Measurements from ENCODE around the gene RGS13.

Gene RGS13

DNA sequence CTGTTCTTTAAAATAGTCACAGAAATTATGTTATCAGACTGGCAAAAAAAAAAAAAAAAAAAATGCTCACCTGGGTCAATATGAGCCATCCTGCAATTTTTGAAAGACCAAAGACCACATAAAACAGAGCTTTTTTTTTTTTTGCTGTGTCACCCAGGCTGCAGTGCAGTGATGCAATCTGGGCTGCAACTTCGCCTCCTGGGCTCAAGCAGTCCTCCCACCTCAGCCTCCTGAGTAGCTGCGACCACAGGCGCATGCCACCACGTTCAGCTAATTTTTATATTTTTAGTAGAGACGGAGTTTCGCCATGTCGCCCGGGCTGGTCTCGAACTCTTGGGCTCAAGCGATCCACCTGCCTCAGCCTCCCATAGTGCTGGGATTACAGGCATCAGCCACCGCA lies 62.8 kb downstream of the RGS13 start:
- no peak for TF ChIP-seq RAD21 (IDR thresholded peaks at IDR 0.05; ENCODE audit: low read depth)
- no peak for TF ChIP-seq TAF1 (IDR thresholded peaks at IDR 0.05; ENCODE audit: low read depth)
- TF ChIP-seq USF1 (IDR thresholded peaks at IDR 0.05): no peak
- TF ChIP-seq TEAD4 (IDR thresholded peaks at IDR 0.05): no peak

DNA sequence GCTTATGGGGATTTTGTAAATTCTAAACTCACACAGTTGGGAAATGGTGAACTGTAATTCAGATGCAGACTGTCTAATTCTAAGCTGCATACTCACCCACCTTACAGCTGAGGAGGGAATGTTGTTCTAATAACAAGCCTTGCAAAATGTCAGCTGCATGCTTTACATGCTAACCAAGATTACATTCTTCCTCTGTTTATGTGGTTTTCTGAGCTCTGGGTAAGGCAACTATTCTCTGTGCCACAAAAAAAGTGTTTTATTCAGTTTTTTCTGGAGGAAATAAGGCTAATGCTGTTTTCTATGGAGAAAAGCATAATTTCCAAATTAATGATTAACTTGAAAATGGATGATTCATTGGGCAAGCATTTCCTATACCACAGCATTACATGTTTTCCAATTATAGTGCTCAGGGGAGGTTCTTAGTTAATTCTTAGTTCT lies 64.9 kb downstream of the RGS13 start:
- TF ChIP-seq NFIC (IDR thresholded peaks at IDR 0.05): no peak
- TF ChIP-seq YY1 (IDR thresholded peaks at IDR 0.05; ENCODE audit: low read depth): no peak
- no peak for TF ChIP-seq ZBTB7A (IDR thresholded peaks at IDR 0.05; ENCODE audit: low read depth)

DNA sequence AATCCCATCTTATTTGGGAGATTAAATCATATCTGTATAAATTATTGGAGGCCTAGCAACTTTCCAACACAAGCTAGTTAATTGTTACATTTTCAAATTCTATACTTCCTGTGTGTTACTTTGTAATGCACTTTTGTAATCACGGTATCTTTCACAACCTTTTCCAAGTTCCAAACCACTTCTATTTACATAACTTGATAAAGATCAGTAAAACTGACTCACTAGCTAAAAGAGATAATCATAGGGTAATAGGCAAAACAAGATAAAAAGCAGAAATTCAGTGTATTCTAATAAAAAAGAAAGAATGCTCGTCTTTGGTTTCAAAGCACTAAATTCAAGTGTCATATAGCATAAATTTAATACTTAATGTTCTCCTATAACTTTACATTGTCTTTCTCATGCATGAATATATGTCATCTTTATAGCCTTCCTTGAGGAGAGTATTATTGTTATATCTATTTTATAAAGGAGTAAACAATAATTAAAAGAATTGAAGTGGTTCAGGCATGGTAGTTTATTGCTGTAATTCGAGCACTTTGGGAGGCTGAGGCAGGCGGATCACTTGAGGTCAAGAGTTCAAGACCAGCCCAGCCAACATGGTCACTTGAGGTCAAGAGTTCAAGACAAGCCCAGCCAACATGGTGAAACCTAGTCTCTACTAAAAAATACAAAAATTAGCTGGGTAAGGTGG lies 66.4 kb downstream of the RGS13 start:
- no peak for TF ChIP-seq CEBPB (IDR thresholded peaks at IDR 0.05)
- TF ChIP-seq ZBTB7A (IDR thresholded peaks at IDR 0.05; ENCODE audit: low read depth): no peak
- TF ChIP-seq TCF12 (IDR thresholded peaks at IDR 0.05; ENCODE audit: low read depth): no peak
- no peak for TF ChIP-seq YY1 (IDR thresholded peaks at IDR 0.05; ENCODE audit: low read depth)
- no peak for TF ChIP-seq NFIC (IDR thresholded peaks at IDR 0.05)
- no peak for TF ChIP-seq EGR1 (IDR thresholded peaks at IDR 0.05)
- TF ChIP-seq TEAD4 (IDR thresholded peaks at IDR 0.05): no peak
- TF ChIP-seq RAD21 (IDR thresholded peaks at IDR 0.05; ENCODE audit: low read depth): no peak
- no peak for TF ChIP-seq CREB1 (IDR thresholded peaks at IDR 0.05; ENCODE audit: low read depth)
- TF ChIP-seq REST (IDR thresholded peaks at IDR 0.05; ENCODE audit: low read depth): no peak
- no peak for TF ChIP-seq USF1 (IDR thresholded peaks at IDR 0.05)
- TF ChIP-seq FOXM1 (IDR thresholded peaks at IDR 0.05; ENCODE audit: borderline replicate concordance, low read depth): no peak
- no peak for TF ChIP-seq MAX (IDR thresholded peaks at IDR 0.05)
- TF ChIP-seq TAF1 (IDR thresholded peaks at IDR 0.05; ENCODE audit: low read depth): no peak
- TF ChIP-seq EP300 (IDR thresholded peaks at IDR 0.05; ENCODE audit: borderline replicate concordance): no peak

- TF ChIP-seq TAF1 (IDR thresholded peaks at IDR 0.05; ENCODE audit: low read depth) (no peak), YY1 (IDR thresholded peaks at IDR 0.05; ENCODE audit: low read depth) (no peak), USF1 (IDR thresholded peaks at IDR 0.05) (no peak), TCF12 (IDR thresholded peaks at IDR 0.05; ENCODE audit: low read depth) (no peak), EGR1 (IDR thresholded peaks at IDR 0.05) (no peak), FOXM1 (IDR thresholded peaks at IDR 0.05; ENCODE audit: borderline replicate concordance, low read depth) (no peak), NFIC (IDR thresholded peaks at IDR 0.05) (no peak), TEAD4 (IDR thresholded peaks at IDR 0.05) (no peak), REST (IDR thresholded peaks at IDR 0.05; ENCODE audit: low read depth) (no peak), CEBPB (IDR thresholded peaks at IDR 0.05) (no peak), CREB1 (IDR thresholded peaks at IDR 0.05; ENCODE audit: low read depth) (no peak), ZBTB7A (IDR thresholded peaks at IDR 0.05; ENCODE audit: low read depth) (no peak)
Measured at GRCh38 chr1:192703283-192704206, 67.6 kb downstream of the RGS13 start.

DNA sequence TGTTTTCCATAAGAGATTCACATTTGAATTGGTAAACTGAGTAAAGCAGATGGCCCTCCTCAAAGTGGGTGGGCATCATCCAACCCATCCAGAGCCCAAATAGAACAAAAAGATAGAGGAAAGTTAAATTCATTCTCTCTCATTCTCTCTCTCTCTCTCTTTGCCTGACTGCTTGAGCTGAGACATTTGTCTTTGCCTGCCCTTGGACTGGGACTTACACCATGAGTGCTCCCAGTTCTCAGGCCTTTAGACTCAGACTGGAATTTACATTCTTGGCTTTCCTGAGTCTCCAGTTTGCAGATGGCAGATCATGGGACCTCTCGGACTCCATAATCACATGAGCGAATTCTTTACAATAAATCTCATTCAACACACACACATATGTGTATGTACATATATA lies 69.6 kb downstream of the RGS13 start:
- TF ChIP-seq MAX (IDR thresholded peaks at IDR 0.05): no peak
- TF ChIP-seq TAF1 (IDR thresholded peaks at IDR 0.05; ENCODE audit: low read depth): no peak
- no peak for TF ChIP-seq EGR1 (IDR thresholded peaks at IDR 0.05)
- TF ChIP-seq YY1 (IDR thresholded peaks at IDR 0.05; ENCODE audit: low read depth): no peak
- TF ChIP-seq CREB1 (IDR thresholded peaks at IDR 0.05; ENCODE audit: low read depth): no peak
- no peak for TF ChIP-seq NFIC (IDR thresholded peaks at IDR 0.05)
- no peak for TF ChIP-seq TCF12 (IDR thresholded peaks at IDR 0.05; ENCODE audit: low read depth)
- TF ChIP-seq EP300 (IDR thresholded peaks at IDR 0.05; ENCODE audit: borderline replicate concordance): no peak
- TF ChIP-seq FOXM1 (IDR thresholded peaks at IDR 0.05; ENCODE audit: borderline replicate concordance, low read depth): no peak
- no peak for TF ChIP-seq REST (IDR thresholded peaks at IDR 0.05; ENCODE audit: low read depth)
- TF ChIP-seq ZBTB7A (IDR thresholded peaks at IDR 0.05; ENCODE audit: low read depth): no peak
